HepG2 (cell line): ENCODE data around the gene ITPR1. TPM values are rescaled to one million over a fixed set of nuclear protein-coding genes. Genes with fewer than 3 reads are reported as not detected.

Source experiments
- CBFB ChIP-seq: sonication (generic); formaldehyde crosslinking; IDR thresholded peaks from 2 replicates; pipeline ENCODE4 v1.4.0; 2020; ENCODE audit warnings: missing genetic modification reagents
- DMTF1 ChIP-seq: sonication (generic); formaldehyde crosslinking; IDR thresholded peaks from 2 replicates; pipeline ENCODE4 v1.4.0; 2020; ENCODE audit warnings: mild to moderate bottlenecking, missing genetic modification reagents
- HOXA5 ChIP-seq: sonication (generic); formaldehyde crosslinking; IDR thresholded peaks from 2 replicates; pipeline ENCODE4 v1.4.0; 2020; ENCODE audit warnings: missing genetic modification reagents
- ISL2 ChIP-seq: sonication (generic); formaldehyde crosslinking; IDR thresholded peaks from 2 replicates; pipeline ENCODE4 v1.5.0; 2020; ENCODE audit warnings: missing genetic modification reagents
- LRRFIP1 ChIP-seq: sonication (generic); formaldehyde crosslinking; conservative IDR thresholded peaks from 2 replicates; pipeline ENCODE4 v1.4.0; 2020; ENCODE audit warnings: missing genetic modification reagents
- MED13 ChIP-seq: sonication (generic); formaldehyde crosslinking; IDR thresholded peaks from 2 replicates; pipeline ENCODE4 v1.5.0; 2020; ENCODE audit warnings: missing genetic modification reagents
- SIN3A ChIP-seq: IDR thresholded peaks from 2 replicates; pipeline ENCODE4 v1.6.1; 2011; ENCODE audit warnings: low read depth, mild to moderate bottlenecking, control low read depth, low read length, borderline replicate concordance
- SNAI1 ChIP-seq: sonication (generic); formaldehyde crosslinking; IDR thresholded peaks from 2 replicates; pipeline ENCODE4 v1.5.0; 2020; ENCODE audit warnings: mild to moderate bottlenecking, missing genetic modification reagents, borderline replicate concordance
- THAP7 ChIP-seq: sonication (generic); formaldehyde crosslinking; IDR thresholded peaks from 2 replicates; pipeline ENCODE4 v1.8.1; 2023; ENCODE audit warnings: mild to moderate bottlenecking, missing genetic modification reagents
- ZBTB1 ChIP-seq: sonication (generic); formaldehyde crosslinking; IDR thresholded peaks from 2 replicates; pipeline ENCODE4 v1.4.0; 2020; ENCODE audit warnings: missing genetic modification reagents, borderline replicate concordance
- ZBTB42 ChIP-seq: sonication (generic); formaldehyde crosslinking; IDR thresholded peaks from 2 replicates; pipeline ENCODE4 v1.5.0; 2020; ENCODE audit warnings: mild to moderate bottlenecking, missing genetic modification reagents
- ZHX1 ChIP-seq: sonication (generic); formaldehyde crosslinking; IDR thresholded peaks from 2 replicates; pipeline ENCODE4 v1.8.1; 2022; ENCODE audit warnings: low read depth, mild to moderate bottlenecking, missing genetic modification reagents
- ZNF543 ChIP-seq: sonication (generic); formaldehyde crosslinking; IDR thresholded peaks from 2 replicates; pipeline ENCODE4 v1.4.0; 2020; ENCODE audit warnings: mild to moderate bottlenecking, missing genetic modification reagents
- ZNF552 ChIP-seq: sonication (generic); formaldehyde crosslinking; IDR thresholded peaks from 2 replicates; pipeline ENCODE4 v1.9.0; 2022; ENCODE audit warnings: missing genetic modification reagents, mild to moderate bottlenecking, borderline replicate concordance
- ZNF570 ChIP-seq: sonication (generic); formaldehyde crosslinking; IDR thresholded peaks from 2 replicates; pipeline ENCODE4 v1.4.0; 2020; ENCODE audit warnings: mild to moderate bottlenecking, missing genetic modification reagents, borderline replicate concordance
- ZNF891 ChIP-seq: sonication (generic); formaldehyde crosslinking; IDR thresholded peaks from 2 replicates; pipeline ENCODE4 v1.5.0; 2020; ENCODE audit warnings: mild to moderate bottlenecking, missing genetic modification reagents
- ZSCAN21 ChIP-seq: sonication (generic); formaldehyde crosslinking; IDR thresholded peaks from 2 replicates; pipeline ENCODE4 v1.8.0; 2022; ENCODE audit warnings: mild to moderate bottlenecking, missing genetic modification reagents, moderate library complexity, borderline replicate concordance
- polyA plus RNA-seq, 8 experiments: library from polyadenylated mRNA; depleted of rRNA in 3 of 8; stranded (reverse) in 7 of 8; unstranded in 1 of 8; fragments of >200 nt; fragmentation: Illumina TruSeq in 4 of 8; extraction: Trizol in 4 of 8; gene quantifications; 2 replicates each; pipeline versions ENCODE4 v1.2.1 to v1.2.3, GENCODE V29; 2011 to 2016; ENCODE audit warnings: low read depth in 4 of 8, missing spikeins in 1 of 8, mixed read lengths in 1 of 8; ENCODE audit not compliant: insufficient read depth in 1 of 8
- total RNA-seq, 5 experiments: library from RNA; depleted of rRNA; stranded (reverse); fragments of >200 nt; fragmentation: Illumina TruSeq; extraction: Trizol; gene quantifications; 2 replicates each; pipeline ENCODE4 v1.2.3, GENCODE V29; 2016; ENCODE audit warnings: low read depth in 1 of 5

The ITPR1 gene
- total and polyA plus RNA-seq, 2 of the 13 experiments (the other 11 are each of a cell fraction or from before 2014, with no cell fraction given) = 10.0 to 11.4 TPM

GRCh38 chr3:4752201-4753072 lies 259.3 kb downstream of the ITPR1 start (continued):
- TF ChIP-seq DMTF1 (CRISPR knock-in tag) = no peak
- no peak for TF ChIP-seq CBFB (CRISPR knock-in tag)
- TF ChIP-seq ZHX1 (CRISPR knock-in tag) = 0 out of 2 replicates have a peak, but pooled peaks have one; percentile 41
- no peak for TF ChIP-seq ZNF891 (CRISPR knock-in tag)
- no peak for TF ChIP-seq ZBTB1
- TF ChIP-seq MED13 (CRISPR knock-in tag) = no peak
- no peak for TF ChIP-seq LRRFIP1
- TF ChIP-seq ZSCAN21 (CRISPR knock-in tag) = peak; percentile 60; the same call in 1 of the 2 replicates
- TF ChIP-seq ZBTB42 (CRISPR knock-in tag) = no peak
- no peak for TF ChIP-seq HOXA5
- no peak for TF ChIP-seq SIN3A
- TF ChIP-seq ZNF552 (CRISPR knock-in tag) = no peak
- peak; percentile 75 for TF ChIP-seq ISL2 (CRISPR knock-in tag)
- no peak for TF ChIP-seq ZNF543 (CRISPR knock-in tag)
- no peak for TF ChIP-seq THAP7 (CRISPR knock-in tag)
- 0 out of 2 replicates have a peak, but pooled peaks have one; percentile 45 for TF ChIP-seq SNAI1 (CRISPR knock-in tag)
- no peak for TF ChIP-seq ZNF570 (CRISPR knock-in tag)
